HCT116 (cell line): ENCODE measurements around the gene FAM110C.

Experiments
- EGR1 ChIP-seq: IDR thresholded peaks from 2 replicates; pipeline ENCODE4 v1.6.1; 2012; ENCODE audit warnings: low read depth
- EZH2 ChIP-seq: fragments of 200-600 bp; sonication (generic); IDR thresholded peaks from 2 replicates; pipeline ENCODE4 v1.6.1; 2017; ENCODE audit warnings: antibody characterized with exemption, mixed run types
- EZH2phosphoT487 ChIP-seq: fragments of 200-600 bp; IDR thresholded peaks from 2 replicates; pipeline ENCODE4 v1.6.1; 2018; ENCODE audit warnings: antibody characterized with exemption, borderline replicate concordance
- JUND ChIP-seq: IDR thresholded peaks from 2 replicates; pipeline ENCODE4 v1.6.1; 2012
- POLR2A ChIP-seq: IDR thresholded peaks from 2 replicates; pipeline ENCODE4 v1.7.0; 2011; ENCODE audit warnings: borderline replicate concordance; ENCODE audit not compliant: insufficient read depth, insufficient read length; ENCODE audit errors: extremely low read depth
- POLR2AphosphoS5 ChIP-seq: IDR thresholded peaks from 2 replicates; pipeline ENCODE4 v1.6.1; 2011; ENCODE audit warnings: mild to moderate bottlenecking, low read depth, low read length, moderate library complexity
- RAD21 ChIP-seq: IDR thresholded peaks from 2 replicates; pipeline ENCODE4 v1.6.1; 2012; ENCODE audit warnings: low read depth, mild to moderate bottlenecking
- SIN3A ChIP-seq: IDR thresholded peaks from 2 replicates; pipeline ENCODE4 v1.6.1; 2012; ENCODE audit warnings: low read depth
- SP1 ChIP-seq: IDR thresholded peaks from 2 replicates; pipeline ENCODE4 v1.6.1; 2012; ENCODE audit warnings: low read depth
- YY1 ChIP-seq: IDR thresholded peaks from 2 replicates; pipeline ENCODE4 v1.6.1; 2011; ENCODE audit warnings: low read length, low read depth, moderate library complexity, mild to moderate bottlenecking; ENCODE audit not compliant: insufficient replicate concordance; ENCODE audit errors: extremely low read depth
- ZBTB33 ChIP-seq: IDR thresholded peaks from 2 replicates; pipeline ENCODE4 v1.6.1; 2011; ENCODE audit warnings: mild to moderate bottlenecking, low read length, moderate library complexity; ENCODE audit not compliant: insufficient replicate concordance; ENCODE audit errors: extremely low read depth
- TF ChIP-seq, protein P1 (sequence below), 3 experiments: fragments of 200-600 bp in 1 of 3; sonication (generic) in 1 of 3; IDR thresholded peaks in 2 of 3; conservative IDR thresholded peaks in 1 of 3; 2 replicates each; pipeline ENCODE4 v1.5.1; 2012 to 2017; ENCODE audit warnings: low read depth in 2 of 3, low read length in 2 of 3, antibody characterized with exemption in 1 of 3, borderline replicate concordance in 1 of 3, control low read depth in 1 of 3, mild to moderate bottlenecking in 1 of 3, mixed read lengths in 1 of 3, mixed run types in 1 of 3, moderate library complexity in 1 of 3; ENCODE audit not compliant: insufficient read depth in 1 of 3
- TF ChIP-seq, protein P2 (sequence below): IDR thresholded peaks from 2 replicates; pipeline ENCODE4 v1.6.1; 2012

DNA sequence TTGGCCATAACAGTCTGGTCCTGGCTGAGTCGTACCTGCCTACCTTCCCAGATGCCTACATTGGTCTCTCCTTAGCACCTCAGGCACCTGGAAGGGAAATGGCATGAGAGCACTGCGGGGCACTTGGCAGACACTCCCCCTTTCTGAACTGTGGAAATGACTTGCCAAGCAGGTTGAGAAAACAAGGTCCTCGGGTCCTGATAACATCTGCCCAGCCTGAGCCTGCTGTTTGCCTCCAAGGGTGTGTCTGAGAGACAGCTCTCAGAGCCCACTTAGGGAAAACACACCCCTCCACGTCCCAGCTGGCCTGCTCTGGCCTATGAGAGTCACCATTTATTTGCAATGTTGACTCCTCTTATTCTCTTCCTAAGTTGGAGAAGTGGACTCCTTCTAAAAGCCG, 10.5 kb downstream of the FAM110C start:
- TF ChIP-seq, protein P1, sequence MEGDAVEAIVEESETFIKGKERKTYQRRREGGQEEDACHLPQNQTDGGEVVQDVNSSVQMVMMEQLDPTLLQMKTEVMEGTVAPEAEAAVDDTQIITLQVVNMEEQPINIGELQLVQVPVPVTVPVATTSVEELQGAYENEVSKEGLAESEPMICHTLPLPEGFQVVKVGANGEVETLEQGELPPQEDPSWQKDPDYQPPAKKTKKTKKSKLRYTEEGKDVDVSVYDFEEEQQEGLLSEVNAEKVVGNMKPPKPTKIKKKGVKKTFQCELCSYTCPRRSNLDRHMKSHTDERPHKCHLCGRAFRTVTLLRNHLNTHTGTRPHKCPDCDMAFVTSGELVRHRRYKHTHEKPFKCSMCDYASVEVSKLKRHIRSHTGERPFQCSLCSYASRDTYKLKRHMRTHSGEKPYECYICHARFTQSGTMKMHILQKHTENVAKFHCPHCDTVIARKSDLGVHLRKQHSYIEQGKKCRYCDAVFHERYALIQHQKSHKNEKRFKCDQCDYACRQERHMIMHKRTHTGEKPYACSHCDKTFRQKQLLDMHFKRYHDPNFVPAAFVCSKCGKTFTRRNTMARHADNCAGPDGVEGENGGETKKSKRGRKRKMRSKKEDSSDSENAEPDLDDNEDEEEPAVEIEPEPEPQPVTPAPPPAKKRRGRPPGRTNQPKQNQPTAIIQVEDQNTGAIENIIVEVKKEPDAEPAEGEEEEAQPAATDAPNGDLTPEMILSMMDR (IDR thresholded peaks at IDR 0.05 in 2 of 3, conservative IDR thresholded peaks at IDR 0.05 in 1 of 3; ENCODE audit: borderline replicate concordance in 1 of 3, insufficient read depth in 1 of 3, low read depth in 2 of 3, low read length in 2 of 3) = no peak
- TF ChIP-seq, protein P2, sequence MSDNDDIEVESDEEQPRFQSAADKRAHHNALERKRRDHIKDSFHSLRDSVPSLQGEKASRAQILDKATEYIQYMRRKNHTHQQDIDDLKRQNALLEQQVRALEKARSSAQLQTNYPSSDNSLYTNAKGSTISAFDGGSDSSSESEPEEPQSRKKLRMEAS = 0 out of 2 replicates have a peak, but pooled peaks have one; percentile 18
- no peak for TF ChIP-seq EZH2phosphoT487
- TF ChIP-seq EGR1 = no peak
- no peak for TF ChIP-seq POLR2A
- TF ChIP-seq SP1 = 0 out of 2 replicates have a peak, but pooled peaks have one; percentile 15
- TF ChIP-seq POLR2AphosphoS5 = peak; percentile 35; the same call in 1 of the 2 replicates
- TF ChIP-seq RAD21 = no peak
- no peak for TF ChIP-seq SIN3A
- TF ChIP-seq ZBTB33 = no peak
- no peak for TF ChIP-seq YY1
- no peak for TF ChIP-seq EZH2
- TF ChIP-seq JUND = no peak
